IMR-90 (cell line): Measurements from ENCODE around the gene TENM4.

Experiments
- BHLHE40 ChIP-seq: fragments of 150-350 bp; IDR thresholded peaks from 2 replicates; pipeline ENCODE4 v1.6.1; 2016; ENCODE audit warnings: mild to moderate bottlenecking, low read depth, low read length
- CEBPB ChIP-seq: IDR thresholded peaks from 2 replicates; pipeline ENCODE4 v1.6.1; 2012; ENCODE audit warnings: low read depth, low read length, improper control_type of control experiment
- CHD1 ChIP-seq: IDR thresholded peaks from 2 replicates; pipeline ENCODE4 v1.6.1; 2012; ENCODE audit warnings: low read depth, low read length, improper control_type of control experiment
- CTCF ChIP-seq: conservative IDR thresholded peaks from 2 replicates; pipeline ENCODE4 v1.5.1; 2012; ENCODE audit warnings: mild to moderate bottlenecking, low read depth, low read length, improper control_type of control experiment
- ELK1 ChIP-seq: fragments of 150-350 bp; IDR thresholded peaks from 2 replicates; pipeline ENCODE4 v1.6.1; 2016; ENCODE audit warnings: low read depth, mild to moderate bottlenecking, low read length, moderate library complexity, borderline replicate concordance
- MAFK ChIP-seq: IDR thresholded peaks from 2 replicates; pipeline ENCODE4 v1.6.1; 2012; ENCODE audit warnings: low read depth, low read length, improper control_type of control experiment
- MXI1 ChIP-seq: IDR thresholded peaks from 2 replicates; pipeline ENCODE4 v1.6.1; 2012; ENCODE audit warnings: low read depth, mild to moderate bottlenecking, low read length, moderate library complexity, borderline replicate concordance
- NFE2L2 ChIP-seq: fragments of 150-350 bp; IDR thresholded peaks from 2 replicates; pipeline ENCODE4 v1.6.1; 2016; ENCODE audit warnings: low read depth, mild to moderate bottlenecking, low read length
- POLR2A ChIP-seq: IDR thresholded peaks from 2 replicates; pipeline ENCODE4 v1.6.1; 2012; ENCODE audit warnings: mild to moderate bottlenecking, low read depth, low read length
- RAD21 ChIP-seq: IDR thresholded peaks from 2 replicates; pipeline ENCODE4 v1.6.1; 2012; ENCODE audit warnings: low read length, improper control_type of control experiment
- RCOR1 ChIP-seq: IDR thresholded peaks from 2 replicates; pipeline ENCODE4 v1.6.1; 2012; ENCODE audit warnings: mild to moderate bottlenecking, low read length, improper control_type of control experiment; ENCODE audit not compliant: insufficient replicate concordance
- USF2 ChIP-seq: fragments of 150-350 bp; IDR thresholded peaks from 2 replicates; pipeline ENCODE4 v1.6.1; 2017; ENCODE audit warnings: mild to moderate bottlenecking, antibody characterized with exemption, low read length, low read depth

GRCh38 chr11:79220171-79220570 lies 220.7 kb downstream of the TENM4 start:
- no peak for TF ChIP-seq POLR2A
- TF ChIP-seq MAFK: no peak
- no peak for TF ChIP-seq CTCF
- TF ChIP-seq RAD21: no peak
- no peak for TF ChIP-seq CHD1
- TF ChIP-seq USF2: no peak
- TF ChIP-seq ELK1: no peak
- TF ChIP-seq BHLHE40: no peak
- TF ChIP-seq NFE2L2: no peak
- TF ChIP-seq CEBPB: no peak
- no peak for TF ChIP-seq MXI1
- no peak for TF ChIP-seq RCOR1
